ENCODE data around the gene MTMR2. TPM values are rescaled to one million over a fixed set of nuclear protein-coding genes. Genes with fewer than 3 reads are reported as not detected.
A peak's percentile ranks its signal among the peaks of the same experiment; 100 is the strongest.

MTMR2 gene
- total and polyA plus RNA-seq, 9 of the 15 experiments (the other 6 are each of a cell fraction or from before 2014, with no cell fraction given): 12.6 to 35.8 (median 25.2) TPM

- no peaks in the 10 kb centered on the region for H3K27me3 ChIP-seq (ENCODE audit: control insufficient read depth in 2 of 2, insufficient read depth in 2 of 2, low read length in 2 of 2)
- POLR2A ChIA-PET: no interaction called here
- no peak for DNase-seq (ENCODE audit: extremely low read depth in 1 of 4, low spot score in 3 of 4)
- H3K9ac ChIP-seq (ENCODE audit: insufficient read depth in 1 of 2, low read depth in 2 of 2, low read length in 2 of 2): no peak overlapping the region
- no peak for ATAC-seq
- BruUV-seq (replicated peaks): no TSS peak
- H3K9me1 ChIP-seq (ENCODE audit: control insufficient read depth, insufficient read depth, low read length): no peaks in the 10 kb centered on the region
- TF ChIP-seq SAFB (IDR thresholded peaks at IDR 0.05; ENCODE audit: borderline replicate concordance, low read depth, low read length): no peak
- TF ChIP-seq NONO (IDR thresholded peaks at IDR 0.05; ENCODE audit: low read depth in 2 of 2, low read length in 1 of 2): no peak
- no peak for TF ChIP-seq NFIX (CRISPR knock-in tag; IDR thresholded peaks at IDR 0.05; ENCODE audit: low read depth)
- TF ChIP-seq CBX3 (IDR thresholded peaks at IDR 0.05; ENCODE audit: borderline replicate concordance in 1 of 2, low read length in 2 of 2): no peak
- peak; percentile 49 for TF ChIP-seq ATF3 (IDR thresholded peaks at IDR 0.05)
- TF ChIP-seq ATF3 (CRISPR knock-in tag; conservative IDR thresholded peaks at IDR 0.05): no peak
- no peak overlapping the region for H3K4me3 ChIP-seq
- intact Hi-C loops (cut with micrococcal nuclease): no loop called here
- H3K79me2 ChIP-seq (ENCODE audit: control insufficient read depth, insufficient read depth, low read length): no peaks in the 10 kb centered on the region
- H2AFZ ChIP-seq (ENCODE audit: low read depth, low read length): no peak overlapping the region
- H3K4me1 ChIP-seq (replicated peaks in 1 of 2; ENCODE audit: control insufficient read depth in 2 of 2, insufficient read depth in 2 of 2, low read length in 2 of 2): no peaks in the 10 kb centered on the region
- no peak overlapping the region for H3K4me2 ChIP-seq (ENCODE audit: insufficient read depth, low read length)
- in situ Hi-C loops (cut with MboI): no loop called here
- H4K20me1 ChIP-seq (replicated peaks; ENCODE audit: control insufficient read depth, insufficient read depth, low read length): no peaks in the 10 kb centered on the region
- CTCF ChIA-PET (ENCODE audit: low intra/inter-chr PET ratio): no interaction called here
- H3K36me3 ChIP-seq (ENCODE audit: control insufficient read depth, insufficient read depth, low read length): peaks cover 18% of the 10 kb centered on the region; the same call in 1 of the 3 replicates
- H3K9me3 ChIP-seq (replicated peaks; ENCODE audit: control insufficient read depth, insufficient read depth, low read depth, low read length): no peaks in the 10 kb centered on the region
- no peak overlapping the region for H3K27ac ChIP-seq (ENCODE audit: extremely low read depth, low read depth, low read length)
- no peak for FAIRE-seq
These were observed 35.5 kb downstream of the MTMR2 start for GRCh38 chr11:95888439-95888838.
